Activated gamma-delta T cell (primary cell): ENCODE measurements around the gene GLRX5.
"Not testable (repeated sequence)": the region's sequence is repeated elsewhere in the genome, so short reads cannot be mapped to it uniquely, and the experiment has no call there.

Source experiments
- DNase-seq: peaks from one replicate; lab custom pipeline; 2025; lab: John Stamatoyannopoulos, UW

Gene GLRX5

DNA sequence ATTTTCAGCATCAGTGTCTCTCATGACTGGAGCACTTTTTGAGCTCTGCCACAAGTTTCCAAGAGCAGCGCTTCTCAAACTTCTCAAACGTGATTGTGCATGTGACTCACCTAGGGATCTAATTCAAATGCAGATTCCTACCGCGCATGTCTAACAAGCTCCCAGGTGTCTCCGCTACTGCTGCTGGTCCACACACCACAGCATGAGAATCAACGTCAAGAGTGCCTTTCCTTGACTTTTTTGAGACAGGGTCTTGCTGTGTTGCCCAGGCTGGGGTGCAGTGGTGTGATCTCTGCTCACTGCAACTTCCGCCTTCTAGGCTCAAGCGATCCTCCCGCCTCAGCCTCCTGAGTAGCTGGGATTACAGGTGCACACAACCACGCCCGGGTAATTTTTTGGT is 22.4 kb downstream of the GLRX5 start:
- no peak for DNase-seq

DNA sequence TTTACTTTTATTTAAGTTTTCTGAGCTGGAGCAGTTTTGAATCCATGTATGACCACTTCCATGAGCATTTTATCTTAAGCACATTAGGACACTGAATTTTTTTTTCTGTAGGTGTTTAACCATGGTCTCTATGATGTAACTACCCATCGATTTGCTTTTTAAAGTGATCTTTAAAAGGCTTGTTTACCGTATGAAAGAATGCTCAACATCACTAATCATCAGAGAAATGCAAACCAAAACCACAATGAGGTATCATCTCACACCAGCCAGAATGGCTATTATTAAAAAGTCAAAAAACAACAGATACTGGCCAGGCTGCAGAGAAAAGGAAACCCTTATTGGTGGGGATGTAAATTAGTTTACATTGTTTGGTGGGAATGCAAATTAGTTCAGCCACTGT is 23.0 kb downstream of the GLRX5 start:
- no peak for DNase-seq

DNA sequence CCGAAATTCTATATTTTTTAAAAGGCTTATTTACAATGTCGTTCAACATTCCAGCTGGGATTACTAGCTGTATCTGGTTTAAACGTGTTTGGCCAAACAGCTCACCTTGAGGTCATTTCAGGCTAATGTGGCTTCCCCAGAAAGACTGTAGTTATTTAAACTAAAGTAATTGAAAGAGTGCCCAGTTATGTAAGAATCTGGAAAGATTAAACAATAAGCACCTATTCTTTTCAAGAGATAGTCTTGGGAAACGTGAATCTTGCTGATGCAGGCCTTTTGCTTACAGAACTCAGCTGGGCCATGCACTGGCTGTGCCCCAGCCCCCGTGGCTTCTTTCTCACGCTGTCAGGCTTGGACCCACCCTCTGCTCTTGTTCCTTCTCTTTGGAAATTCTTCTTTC is 24.4 kb downstream of the GLRX5 start:
- DNase-seq = no peak

DNA sequence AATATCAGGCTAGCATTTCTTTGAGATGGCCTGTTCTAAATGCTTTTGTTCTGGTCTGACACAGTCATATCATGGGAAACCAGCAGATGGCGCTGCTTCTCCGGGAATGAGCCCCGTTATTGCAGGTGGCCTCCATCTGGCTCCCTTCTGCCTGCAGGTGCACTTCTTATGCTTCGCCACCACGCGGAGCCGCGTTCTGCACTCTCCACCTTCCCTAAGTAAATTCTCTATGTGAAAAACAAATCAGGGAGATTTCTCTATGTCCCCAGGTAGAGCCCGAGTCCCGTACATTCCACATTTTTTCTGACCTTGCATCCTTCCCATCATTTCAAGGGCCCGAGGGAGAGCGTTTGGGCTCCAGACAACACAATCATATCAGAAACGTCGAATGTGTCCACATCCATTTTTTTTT is 26.2 kb downstream of the GLRX5 start:
- no peak for DNase-seq

DNA sequence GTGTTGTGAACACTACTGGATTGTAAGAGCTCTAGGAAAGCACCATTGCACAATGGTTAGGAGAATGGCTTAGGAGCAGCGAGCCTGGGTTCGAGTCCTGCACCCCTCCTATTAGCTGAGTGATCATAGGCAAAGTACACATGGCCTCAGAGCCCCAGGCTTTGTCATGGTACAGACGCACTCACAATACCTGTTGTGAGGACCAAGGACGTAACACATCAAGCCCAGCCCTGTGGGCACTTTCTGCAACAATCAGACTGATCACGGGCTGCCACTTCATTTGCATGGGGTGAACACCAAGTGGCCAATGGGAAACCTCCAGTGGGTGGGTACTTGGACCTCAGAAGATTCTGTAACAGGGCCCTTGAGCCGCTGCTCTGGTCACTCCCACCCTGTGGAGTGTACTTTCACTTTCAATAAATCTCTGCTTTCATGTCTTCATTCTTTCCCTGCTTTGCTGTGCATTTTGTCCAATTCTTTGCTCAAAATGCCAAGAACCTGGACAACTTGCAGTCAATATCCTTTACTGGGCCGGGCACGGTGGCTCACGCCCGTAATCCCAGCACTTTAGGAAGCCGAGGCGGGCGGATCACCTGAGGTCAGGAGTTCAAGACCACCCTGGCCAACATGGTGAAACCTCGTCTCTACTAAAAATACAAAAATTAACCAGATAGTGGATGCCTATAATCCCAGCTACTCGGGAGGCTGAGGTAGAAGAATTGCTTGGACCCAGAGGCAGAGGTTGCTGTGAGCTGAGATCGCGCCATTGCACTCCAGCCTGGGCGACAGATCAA is 28.2 kb downstream of the GLRX5 start:
- DNase-seq = no peak

DNA sequence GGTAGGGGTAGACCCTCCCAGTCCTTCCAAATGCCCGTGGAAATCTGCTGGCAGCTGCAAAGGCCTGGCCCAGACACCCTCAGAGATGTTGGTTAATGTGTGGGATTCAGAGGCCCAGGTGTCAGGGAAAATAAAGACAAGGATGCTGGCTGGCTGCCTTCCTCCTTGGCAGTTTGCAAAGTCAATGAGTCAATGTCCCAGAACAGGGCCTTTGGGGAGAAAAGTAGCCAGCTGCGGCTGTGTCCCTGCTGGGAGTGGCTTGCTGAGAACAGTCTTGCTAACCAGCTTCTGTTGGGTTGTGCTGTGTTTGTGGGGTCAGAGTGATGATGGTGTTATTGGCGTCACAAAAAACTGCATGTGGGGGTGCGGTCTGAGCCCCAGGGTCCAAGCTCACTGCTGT is 29.2 kb downstream of the GLRX5 start:
- no peak for DNase-seq

DNA sequence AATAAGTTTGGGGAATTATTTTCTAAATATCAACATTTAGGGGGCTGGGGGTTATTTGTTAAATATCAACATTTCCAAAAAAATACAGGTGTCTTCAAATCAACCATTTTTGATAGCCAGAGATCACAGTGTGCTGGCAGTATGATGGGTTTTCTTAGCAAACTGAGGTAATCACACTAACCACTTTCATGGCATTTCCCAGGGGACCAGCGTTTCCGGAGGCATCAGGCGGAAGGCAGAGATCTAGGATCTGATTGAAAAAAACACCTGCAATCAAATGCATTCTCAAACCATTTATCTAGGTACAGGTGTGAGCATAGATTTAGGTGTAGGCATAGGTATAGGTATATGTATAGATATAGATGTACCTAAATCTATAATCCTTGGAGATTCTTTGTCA is 34.6 kb downstream of the GLRX5 start:
- DNase-seq = no peak

DNA sequence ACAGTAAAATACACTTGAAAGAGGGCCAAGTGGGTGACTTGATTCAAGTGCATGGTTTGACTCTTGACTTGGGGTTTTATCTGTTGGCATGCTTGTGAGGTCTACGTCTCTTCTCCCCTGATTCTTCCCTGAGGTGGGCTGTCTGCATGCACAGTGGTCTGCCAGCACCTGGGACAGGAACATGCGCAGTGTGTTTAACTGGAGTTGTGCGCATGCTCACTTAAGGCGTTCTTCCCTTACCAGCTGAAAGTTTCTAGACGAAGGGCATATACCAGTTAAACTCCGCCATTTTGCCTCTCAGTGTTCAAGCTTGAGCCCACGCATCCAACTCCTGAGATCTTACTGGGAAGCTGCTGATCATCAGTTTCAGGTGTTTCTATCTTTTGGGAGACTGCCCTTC is 38.5 kb downstream of the GLRX5 start:
- DNase-seq = no peak

DNA sequence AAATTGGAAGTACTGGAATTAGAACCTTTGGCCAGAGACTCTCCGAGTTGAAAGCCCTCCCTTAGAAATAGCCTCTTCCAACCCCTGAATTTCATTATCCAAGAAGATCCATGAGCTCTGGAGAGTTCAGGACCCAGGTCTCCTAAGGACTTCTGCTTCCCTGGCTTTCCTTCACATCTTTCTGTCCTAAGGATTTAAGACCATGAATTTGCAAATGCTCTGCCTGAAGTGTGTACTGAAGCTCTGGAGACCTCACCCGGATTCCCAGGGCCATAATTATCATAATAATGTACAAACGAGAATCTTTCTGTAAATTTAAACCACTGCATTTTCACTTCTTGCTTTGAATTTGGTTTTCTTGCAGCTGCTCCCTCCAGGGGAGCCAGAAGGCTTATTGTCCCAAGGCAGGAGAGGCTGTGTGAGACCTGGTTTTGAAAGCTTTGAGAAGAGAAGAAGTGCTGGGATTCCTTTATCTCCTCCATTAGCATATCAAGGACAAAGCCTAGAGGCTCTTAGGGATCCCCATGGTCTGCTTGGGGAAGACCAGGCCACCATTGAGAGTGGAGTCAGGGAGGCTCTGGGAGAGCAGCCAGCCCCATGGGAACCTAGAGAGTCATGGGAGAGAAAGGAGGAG is 41.1 kb downstream of the GLRX5 start:
- DNase-seq = no peak

DNA sequence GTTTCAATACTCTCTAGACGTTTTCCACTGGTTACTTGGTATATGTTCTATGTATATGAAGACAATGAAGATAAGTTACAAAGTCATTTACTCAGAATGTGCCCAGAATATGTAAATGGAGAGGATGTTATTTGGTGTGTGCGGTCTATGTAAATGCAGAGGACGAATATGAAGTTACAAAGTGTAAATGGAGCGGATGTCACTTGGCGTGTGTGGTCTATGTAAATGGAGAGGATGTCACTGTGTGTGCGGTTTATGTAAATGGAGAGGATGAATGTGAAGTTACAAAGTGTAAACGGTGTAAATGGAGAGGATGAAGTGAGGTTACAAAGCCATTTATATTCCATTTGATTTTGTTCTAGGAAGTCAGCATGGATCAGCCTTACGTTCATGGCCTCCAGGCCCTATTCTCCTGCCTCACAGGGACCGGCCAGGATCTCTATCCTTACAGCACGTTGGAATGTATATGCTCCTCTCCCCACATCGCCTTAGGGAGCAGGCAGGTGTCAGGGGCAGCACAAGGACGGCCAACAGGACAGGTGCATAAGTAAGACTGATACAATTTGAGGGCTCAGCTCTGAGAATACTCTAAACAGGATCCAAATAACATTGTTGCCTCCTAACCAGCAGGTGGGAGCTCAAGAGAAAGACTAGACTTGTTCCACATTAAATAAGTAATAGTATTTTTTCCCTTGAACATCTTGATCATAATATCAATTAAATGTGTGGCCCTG is 42.4 kb downstream of the GLRX5 start:
- no peak for DNase-seq

DNA sequence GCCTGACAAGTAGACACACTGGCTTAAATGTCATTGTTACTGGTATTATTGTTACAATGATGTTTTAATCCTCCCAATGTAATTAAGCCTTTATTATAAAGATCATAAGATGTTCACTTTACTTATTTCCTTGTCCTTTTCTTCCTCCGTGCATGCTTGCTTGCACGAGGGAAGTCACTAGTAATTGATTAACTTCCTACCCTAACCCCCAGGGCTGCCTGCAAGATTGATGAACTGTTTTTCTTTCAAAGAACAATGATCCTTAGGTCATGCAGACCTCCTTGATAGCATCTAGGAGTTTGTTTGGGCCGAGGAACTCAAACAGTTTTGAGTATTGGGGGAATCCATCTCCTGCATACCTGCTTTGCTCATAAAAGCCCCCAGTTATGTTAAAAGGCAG is 43.0 kb downstream of the GLRX5 start:
- no peak for DNase-seq

DNA sequence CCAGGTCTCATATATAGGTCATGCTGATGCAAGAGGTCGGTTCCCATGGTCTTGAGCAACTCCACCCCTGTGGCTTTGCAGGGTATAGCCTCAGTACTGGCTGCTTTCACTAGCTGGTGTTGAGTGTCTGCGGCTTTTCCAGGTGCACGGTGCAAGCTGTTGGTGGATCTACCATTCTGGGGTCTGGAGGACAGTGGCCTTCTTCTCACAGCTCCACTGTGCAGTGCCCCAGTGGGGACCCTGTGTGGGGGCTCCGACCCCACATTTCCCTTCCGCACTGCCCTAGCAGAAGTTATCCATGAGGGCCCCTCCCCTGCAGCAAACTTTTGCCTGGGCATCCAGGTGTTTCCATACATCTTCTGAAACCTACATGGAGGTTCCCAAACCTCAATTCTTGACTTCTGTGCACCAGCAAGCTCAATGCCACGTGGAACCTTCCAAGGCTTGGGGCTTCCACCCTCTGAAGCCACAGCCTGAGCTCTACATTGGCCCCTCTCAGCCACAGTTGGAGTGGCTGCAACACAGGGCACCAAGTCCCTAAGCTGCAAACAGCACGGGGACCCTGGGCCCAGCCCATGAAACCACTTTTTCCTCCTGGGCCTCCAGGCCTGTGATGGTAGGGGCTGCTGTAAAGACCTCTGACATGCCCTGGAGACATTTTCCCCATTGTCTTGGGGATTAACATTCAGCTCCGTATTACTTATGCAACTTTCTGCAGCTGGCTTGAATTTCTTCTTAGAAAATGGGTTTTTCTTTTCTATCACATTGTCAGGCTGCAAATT is 49.2 kb downstream of the GLRX5 start:
- not testable (repeated sequence) for DNase-seq

DNA sequence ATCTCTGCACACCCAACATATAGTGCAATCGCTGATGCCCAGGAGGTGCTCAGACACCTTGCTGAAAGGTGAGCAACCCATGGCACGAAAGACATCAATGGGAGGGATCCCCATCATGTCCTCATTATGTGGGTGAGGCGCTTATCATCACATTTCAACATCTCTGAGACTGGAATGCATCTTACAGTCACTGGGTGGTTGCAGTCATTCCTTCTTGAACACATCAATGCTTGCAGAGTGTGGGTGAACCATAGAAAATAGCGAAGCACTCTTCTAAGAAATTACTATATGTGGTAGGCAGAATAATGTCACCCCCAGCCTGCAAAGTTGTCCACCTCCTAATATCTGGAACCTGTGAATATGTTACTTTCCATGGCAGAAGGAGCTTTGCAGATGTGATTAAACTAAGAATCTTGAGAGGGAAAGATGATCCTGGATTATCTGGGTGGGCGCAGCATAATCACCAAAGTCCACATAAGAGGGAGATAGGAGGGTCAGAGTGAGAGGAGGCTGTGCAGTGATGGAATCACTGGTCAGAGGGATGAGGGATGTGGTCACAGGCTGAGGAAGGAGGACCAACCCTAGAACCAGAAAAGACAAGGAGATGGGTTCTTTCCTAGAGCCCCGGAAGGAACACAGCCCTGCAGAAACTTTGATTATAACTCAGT is 51.2 kb downstream of the GLRX5 start:
- no peak for DNase-seq

DNA sequence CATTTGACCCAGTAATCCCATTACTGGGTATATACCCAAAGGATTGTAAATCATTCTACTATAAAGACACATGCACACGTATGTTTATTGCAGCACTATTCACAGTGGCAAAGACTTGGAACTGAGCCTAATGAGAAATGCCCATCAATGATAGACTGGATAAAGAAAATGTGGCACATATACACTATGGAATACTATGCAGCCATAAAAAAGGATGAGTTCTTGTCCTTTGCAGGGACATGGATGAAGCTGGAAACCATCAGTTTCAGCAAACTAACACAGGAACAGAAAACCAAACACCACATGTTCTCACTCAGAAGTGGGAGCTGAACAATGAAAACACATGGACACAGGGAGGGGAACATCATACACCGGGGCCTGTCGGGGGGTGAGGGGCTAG is 56.3 kb downstream of the GLRX5 start:
- not testable (repeated sequence) for DNase-seq
